Bone marrow (tissue), 2 donors: ENCODE measurements around the gene ITPR2.
"Not testable (repeated sequence)": the region's sequence is repeated elsewhere in the genome, so short reads cannot be mapped to it uniquely, and the experiment has no call there.

Experiments
- DNase-seq, 2 donors: peaks; one replicate each; lab custom pipeline; 2025; lab: John Stamatoyannopoulos, UW

ITPR2 gene

DNA sequence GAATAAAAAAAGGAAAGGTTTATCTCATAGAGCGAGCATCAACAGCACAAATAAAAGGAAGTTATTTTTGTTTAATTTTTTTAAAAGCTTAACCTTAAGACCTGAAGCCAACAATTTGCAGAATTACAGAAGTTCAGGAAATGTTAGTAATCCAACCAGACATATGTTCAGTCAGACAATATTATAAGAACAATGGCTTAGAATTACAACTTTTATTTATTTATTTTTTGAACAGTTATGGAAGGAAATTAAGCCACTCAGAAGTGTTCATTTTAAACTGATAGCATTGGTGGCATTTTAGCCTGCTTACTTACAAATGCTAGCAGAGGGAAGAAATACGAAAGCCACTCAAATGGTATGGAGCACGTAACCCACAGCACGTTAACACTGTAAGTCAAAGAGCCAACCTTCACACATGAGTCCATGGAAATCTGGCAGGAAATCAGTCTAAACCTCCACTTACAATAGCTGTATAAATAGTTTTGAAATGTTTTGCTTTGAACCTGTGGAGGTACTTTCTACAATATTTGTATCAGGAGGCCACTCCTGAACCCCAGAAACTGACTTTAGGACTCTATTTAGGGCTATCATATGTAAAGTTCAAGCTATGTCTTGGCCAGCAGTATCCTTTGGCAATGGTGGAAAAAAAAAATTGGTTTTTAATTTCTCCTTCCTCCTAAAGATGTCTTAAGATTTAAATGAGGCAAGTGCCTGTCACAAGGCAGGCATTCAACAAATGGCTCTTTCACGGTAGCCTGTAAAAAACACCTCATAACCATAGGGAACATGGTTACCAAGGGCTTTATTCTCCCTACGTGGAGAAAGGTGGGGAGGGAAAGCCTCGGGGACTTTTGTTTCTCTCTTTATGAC lies 102.3 kb downstream of the ITPR2 start:
- peak in 1 of 2 donors; percentile 9 for DNase-seq

DNA sequence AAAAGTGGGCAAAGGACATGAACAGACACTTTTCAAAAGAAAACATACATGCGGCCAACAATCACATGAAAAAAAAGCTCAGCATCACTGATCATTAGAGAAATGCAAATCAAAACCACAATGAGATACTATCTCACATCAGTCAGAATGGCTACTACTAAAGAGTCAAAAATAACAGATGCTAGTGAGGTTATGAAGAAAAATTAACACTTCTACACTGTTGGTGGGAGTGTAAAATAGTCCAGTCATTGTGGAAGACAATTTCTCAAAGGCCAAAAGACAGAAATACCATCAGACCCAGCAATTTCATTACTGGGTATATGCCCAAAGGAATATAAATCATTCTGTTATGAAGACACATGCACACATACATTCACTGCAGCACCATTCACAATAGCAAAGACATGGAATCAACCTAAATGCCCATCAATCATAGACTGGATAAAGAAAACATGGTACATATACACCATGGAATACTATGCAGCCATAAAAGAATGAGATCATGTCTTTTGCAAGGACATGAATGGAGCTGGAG lies 103.8 kb downstream of the ITPR2 start:
- not testable (repeated sequence) for DNase-seq

- DNase-seq: no peak
Observed at GRCh38 chr12:26728205-26729050, 104.6 kb downstream of the ITPR2 start.

DNA sequence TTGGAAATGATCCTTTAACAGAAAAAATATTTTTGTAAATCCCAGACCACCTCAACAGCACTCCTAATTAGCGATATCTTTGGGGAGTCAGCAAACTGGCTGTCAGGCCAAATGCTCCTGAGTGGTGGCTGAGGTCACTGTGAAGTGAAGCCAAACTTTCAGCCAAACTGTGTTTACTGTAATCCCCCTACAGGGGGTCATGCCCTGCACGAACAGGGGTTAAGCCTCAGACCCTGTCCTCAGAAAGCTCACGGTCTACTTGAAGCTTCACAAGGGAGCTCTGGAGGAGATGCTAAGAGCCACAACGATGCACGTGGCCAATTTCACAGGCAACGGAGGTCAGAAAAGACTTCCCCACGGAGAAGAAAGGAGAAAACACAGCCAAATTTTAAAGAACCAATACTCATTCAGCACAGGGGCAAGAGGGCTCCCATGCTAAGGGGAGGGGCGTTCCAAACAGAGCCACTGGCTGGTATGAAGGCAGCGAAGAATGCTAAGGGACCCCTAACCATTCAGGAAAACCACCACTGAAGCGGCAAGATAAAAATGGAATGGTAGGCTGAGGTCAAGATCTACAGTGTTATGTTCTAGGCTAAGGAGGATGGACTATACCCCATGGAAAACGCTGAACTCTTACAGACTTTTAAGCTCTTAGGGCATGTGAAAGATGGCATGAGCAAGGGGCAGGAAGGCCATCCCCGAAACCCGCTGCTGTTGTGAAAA lies 105.4 kb downstream of the ITPR2 start:
- no peak for DNase-seq

DNA sequence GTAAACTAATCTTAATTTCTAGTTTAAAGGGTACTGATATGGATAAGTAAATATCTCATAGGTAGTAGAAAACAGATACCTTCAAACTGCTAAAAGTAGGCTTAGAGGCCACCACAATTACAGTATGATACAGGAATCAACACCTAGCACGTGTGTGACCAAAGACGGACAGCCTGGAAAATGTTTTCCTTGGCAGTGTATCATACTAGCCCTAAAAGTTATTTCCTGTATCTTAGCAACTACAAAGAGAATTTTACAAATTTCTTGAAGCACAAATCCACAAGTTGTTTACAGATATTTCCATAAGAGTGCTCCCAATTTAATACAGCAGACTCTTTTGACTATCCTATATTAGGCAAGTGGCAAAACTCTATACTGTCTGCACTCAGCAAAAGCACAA lies 106.0 kb downstream of the ITPR2 start:
- DNase-seq: no peak

DNA sequence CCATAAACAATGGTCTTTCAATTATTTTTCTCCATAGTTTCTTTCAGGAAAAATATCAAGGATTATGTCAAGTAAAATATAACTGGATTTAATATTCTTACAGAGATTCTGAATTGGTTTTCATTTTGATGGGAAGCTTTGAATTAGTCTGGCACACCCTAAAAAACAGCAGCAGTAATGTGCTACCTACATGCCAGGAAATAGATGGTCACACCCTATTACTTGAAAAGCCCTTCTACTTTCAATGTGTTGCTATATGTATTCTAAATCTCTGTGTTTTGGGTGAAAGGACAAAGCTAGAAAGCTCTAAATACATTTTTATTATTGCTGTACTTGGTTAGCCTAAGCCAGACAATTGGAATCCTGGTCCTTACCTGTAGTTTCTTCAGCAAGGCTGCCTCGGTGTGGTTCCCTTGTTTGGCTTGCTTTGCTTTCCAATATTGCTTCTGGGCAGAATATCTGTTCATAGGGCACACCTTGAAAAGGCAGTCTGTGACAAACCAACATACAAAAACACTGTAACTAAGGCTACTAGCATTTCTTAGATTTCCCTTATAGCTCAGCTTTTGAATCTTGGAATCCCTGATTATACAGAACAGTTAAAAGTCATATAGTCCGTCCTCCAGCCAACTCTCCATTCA lies 107.6 kb downstream of the ITPR2 start:
- DNase-seq: no peak

- no peak for DNase-seq
Observed at GRCh38 chr12:26724309-26724702, 108.7 kb downstream of the ITPR2 start.

GRCh38 chr12:26723379-26724308 lies 109.3 kb downstream of the ITPR2 start:
- DNase-seq: no peak

DNA sequence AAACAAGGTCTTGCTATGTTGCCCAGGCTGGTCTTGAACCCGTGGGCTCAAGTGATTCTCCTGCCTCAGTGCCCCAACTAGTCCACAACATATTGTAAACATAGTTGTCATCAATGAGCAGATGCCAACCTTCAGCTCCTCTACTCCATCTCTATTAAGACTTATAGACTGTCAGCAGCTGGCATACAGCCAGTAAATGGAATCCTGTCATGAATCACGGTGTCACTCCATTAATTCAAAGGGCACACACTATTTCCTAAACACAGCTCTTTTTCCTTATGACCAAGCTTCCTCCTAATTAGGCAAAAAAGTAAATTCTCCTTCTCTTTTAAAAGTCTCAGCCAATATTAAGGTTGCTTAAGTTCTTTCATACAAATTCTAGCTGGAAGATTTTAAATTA lies 111.2 kb downstream of the ITPR2 start:
- DNase-seq: peak in 1 of 2 donors; percentile 22

DNA sequence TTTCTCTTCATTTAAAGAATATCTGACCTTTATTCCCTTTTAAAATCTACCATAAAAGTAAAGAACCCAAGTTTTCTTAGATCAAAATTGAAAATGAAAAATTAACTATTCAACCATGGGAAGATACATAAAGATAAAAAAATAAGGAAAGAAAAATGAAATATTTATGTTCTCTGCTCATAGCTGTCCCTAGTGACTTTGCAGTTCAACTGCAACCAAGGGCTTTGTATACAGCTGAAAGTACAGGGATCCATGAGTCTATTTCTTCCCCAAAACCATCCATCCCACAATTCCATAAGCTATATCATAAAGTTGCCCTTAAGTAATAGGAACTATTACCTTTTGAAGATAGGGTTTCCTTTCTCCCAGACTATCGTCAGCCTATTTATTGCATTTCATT lies 113.1 kb downstream of the ITPR2 start:
- no peak for DNase-seq

DNA sequence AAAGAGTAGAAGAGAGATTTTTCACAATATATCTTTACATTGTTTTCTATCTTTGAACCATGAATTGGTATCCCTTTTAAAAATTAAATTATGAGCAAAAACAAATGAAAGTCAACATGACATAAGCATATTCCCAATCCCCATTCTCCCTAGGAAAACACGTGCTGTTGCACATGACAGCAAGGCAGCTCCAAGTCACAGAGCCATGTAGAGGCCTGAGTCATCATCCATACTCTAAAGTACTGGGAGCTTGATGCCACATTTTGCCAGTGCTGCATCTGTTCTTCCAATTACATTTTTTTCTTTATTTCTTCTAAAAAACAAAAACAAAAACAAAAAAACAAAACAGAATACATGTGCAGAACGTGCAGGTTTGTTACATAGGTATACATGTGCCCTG lies 115.2 kb downstream of the ITPR2 start:
- DNase-seq: no peak

- DNase-seq: no peak
Observed at GRCh38 chr12:26715232-26715631, 117.8 kb downstream of the ITPR2 start.

DNA sequence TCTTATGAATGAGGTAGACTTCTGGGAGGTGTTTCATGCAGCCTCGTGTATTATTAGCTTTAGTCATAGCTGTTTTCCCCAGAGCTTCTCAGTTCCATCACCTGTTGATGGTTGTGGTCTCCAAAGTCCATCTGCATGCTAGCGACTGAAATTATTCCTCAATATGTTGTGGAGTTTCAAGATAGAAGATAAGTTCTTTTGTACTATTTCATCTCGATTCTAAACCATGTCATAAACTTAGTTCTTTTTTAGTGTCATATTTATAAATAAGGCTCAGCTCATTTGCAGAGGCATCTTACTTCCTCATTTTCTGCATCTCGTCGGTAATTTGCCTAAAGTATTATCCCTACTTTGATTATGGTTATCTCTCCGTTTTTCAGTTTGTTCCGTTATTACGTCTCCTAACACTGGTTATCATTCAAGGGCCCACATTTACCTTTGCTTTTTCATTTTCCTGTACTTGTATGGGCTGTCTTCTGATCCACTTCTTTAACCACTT lies 119.1 kb downstream of the ITPR2 start:
- no peak for DNase-seq

DNA sequence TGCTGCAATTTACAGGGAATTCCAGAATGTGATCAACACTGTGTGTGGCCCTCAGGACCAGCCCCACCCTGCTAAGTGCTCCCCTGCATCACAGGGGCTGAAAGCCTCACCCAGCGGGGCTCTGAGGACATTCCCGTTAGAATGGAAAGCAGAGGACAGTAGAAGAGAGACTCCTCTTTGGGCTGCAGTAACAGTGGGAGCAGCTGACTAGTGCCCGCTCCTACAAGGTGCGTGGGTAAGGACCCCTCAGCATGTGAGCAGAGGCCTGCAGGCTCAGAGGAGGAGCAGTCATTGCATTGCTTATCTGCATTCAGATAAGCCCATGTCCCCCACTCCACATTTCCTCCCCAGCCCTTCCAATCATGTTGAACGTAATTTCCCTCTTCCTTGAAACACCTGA lies 120.1 kb downstream of the ITPR2 start:
- no peak for DNase-seq

DNA sequence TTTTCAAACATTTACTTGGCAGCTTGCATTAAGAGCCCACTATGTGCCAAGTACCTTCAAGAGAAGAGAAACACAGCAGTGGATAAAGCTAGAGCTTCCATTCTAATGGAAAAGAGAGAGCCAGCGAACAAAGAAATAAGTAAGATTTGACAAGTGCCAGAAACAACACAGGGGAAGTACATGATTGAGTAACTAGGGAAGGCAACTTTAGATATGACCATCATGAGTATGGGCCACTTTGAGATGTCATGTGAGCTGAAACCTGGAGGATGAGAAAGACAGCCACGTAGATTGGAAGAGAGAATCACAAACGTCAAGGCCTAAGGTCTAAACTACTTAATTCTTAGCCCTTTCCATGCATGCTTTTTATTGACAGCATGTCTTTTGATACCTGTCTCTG lies 121.4 kb downstream of the ITPR2 start:
- no peak for DNase-seq

- no peak for DNase-seq
Observed at GRCh38 chr12:26711072-26711471, 121.9 kb downstream of the ITPR2 start.

GRCh38 chr12:26705851-26706250 lies 127.1 kb downstream of the ITPR2 start:
- peak in 1 of 2 donors; percentile 15 for DNase-seq

- DNase-seq: peak in 1 of 2 donors; percentile 13
Observed at GRCh38 chr12:26704684-26705460, 128.1 kb downstream of the ITPR2 start.

GRCh38 chr12:26704214-26704613 lies 128.8 kb downstream of the ITPR2 start:
- DNase-seq: no peak

- DNase-seq: no peak
Observed at GRCh38 chr12:26702741-26703140, 130.3 kb downstream of the ITPR2 start.
